H1 (cell line): ENCODE measurements around the gene GTF2F2. TPM values are rescaled to one million over a fixed set of nuclear protein-coding genes. Genes with fewer than 3 reads are reported as not detected.
A peak's percentile ranks its signal among the peaks of the same experiment; 100 is the strongest.

Source experiments
- CTCF ChIA-PET: fragments of 300-600 bp; sonication (Branson Sonifier 250); formaldehyde crosslinking; loops from one replicate; lab custom pipeline; 2021; ENCODE audit not compliant: partially characterized antibody; lab: Charles Lee
- POLR2A ChIA-PET: fragments of 300-600 bp; sonication (Branson Sonifier 250); formaldehyde crosslinking; loops from one replicate; lab custom pipeline; 2021; ENCODE audit warnings: inconsistent platforms; ENCODE audit not compliant: partially characterized antibody; lab: Charles Lee
- DNase-seq, 2 experiments: peaks; one replicate each; pipeline versions ENCODE4 v3.0.0 to v3.0.0-alpha.2; 2010 to 2022; ENCODE audit warnings: low spot score in 2 of 2, low read depth in 1 of 2, mixed read lengths in 1 of 2
- FAIRE-seq: peaks from 2 replicates; lab custom pipeline; 2011; peaks lifted over from hg19 to GRCh38; lab: Jason Lieb, UNC
- H2AFZ ChIP-seq: 2 replicates; pipeline ENCODE4 v1.8.1; 2012; ENCODE audit warnings: low read length, inconsistent platforms
- H2AK5ac ChIP-seq: 2 replicates; pipeline ENCODE4 v1.6.1; 2013; ENCODE audit warnings: low read depth, low read length
- H2BK120ac ChIP-seq: replicated peaks from 2 replicates; pipeline ENCODE3; 2013; ENCODE audit warnings: low read depth, low read length, inconsistent platforms
- H2BK12ac ChIP-seq: 2 replicates; pipeline ENCODE4 v1.6.1; 2013; ENCODE audit warnings: low read depth, low read length
- H2BK15ac ChIP-seq: 2 replicates; pipeline ENCODE4 v1.6.1; 2013; ENCODE audit warnings: low read length
- H2BK20ac ChIP-seq: 2 replicates; pipeline ENCODE4 v1.6.1; 2013; ENCODE audit warnings: low read length
- H2BK5ac ChIP-seq: 2 replicates; pipeline ENCODE4 v1.6.1; 2013; ENCODE audit warnings: low read depth, low read length
- H3K14ac ChIP-seq: 2 replicates; pipeline ENCODE4 v1.6.1; 2013; ENCODE audit warnings: inconsistent platforms; ENCODE audit not compliant: insufficient read length
- H3K18ac ChIP-seq: 2 replicates; pipeline ENCODE4 v1.6.1; 2013; ENCODE audit warnings: low read length; ENCODE audit errors: extremely low read depth
- H3K23ac ChIP-seq: 2 replicates; pipeline ENCODE4 v1.6.1; 2013; ENCODE audit warnings: inconsistent platforms; ENCODE audit not compliant: insufficient read length
- H3K23me2 ChIP-seq: 2 replicates; pipeline ENCODE4 v1.6.1; 2013; ENCODE audit warnings: low read depth, low read length
- H3K27ac ChIP-seq: 2 replicates; pipeline ENCODE4 v1.6.1; 2011; ENCODE audit warnings: low read depth, low read length, inconsistent platforms
- H3K27me3 ChIP-seq, 4 experiments: replicated peaks in 1 of 4; 1 replicate in 1 of 4; 2 replicates in 3 of 4; pipeline versions ENCODE4 v1.6.1 to v1.8.1; 2011 to 2013; ENCODE audit warnings: low read length in 3 of 4, mild to moderate bottlenecking in 3 of 4, inconsistent platforms in 2 of 4, mixed read lengths in 2 of 4, moderate library complexity in 1 of 4; ENCODE audit not compliant: control insufficient read depth in 3 of 4, insufficient read depth in 3 of 4; ENCODE audit errors: extremely low read depth in 1 of 4
- H3K36me3 ChIP-seq, 4 experiments: 2 replicates each; pipeline versions ENCODE4 v1.6.1 to v1.8.1; 2011 to 2013; ENCODE audit warnings: mild to moderate bottlenecking in 4 of 4, low read length in 3 of 4, moderate library complexity in 2 of 4, control low read depth in 1 of 4, inconsistent platforms in 1 of 4; ENCODE audit not compliant: insufficient read depth in 4 of 4, control insufficient read depth in 2 of 4
- H3K4ac ChIP-seq: replicated peaks from 2 replicates; pipeline ENCODE3; 2013; ENCODE audit warnings: low read length, low read depth, mixed read lengths, inconsistent platforms; ENCODE audit not compliant: insufficient read length
- H3K4me1 ChIP-seq, 4 experiments: replicated peaks in 1 of 4; 1 replicate in 1 of 4; 2 replicates in 3 of 4; pipeline versions ENCODE4 v1.6.1 to v1.8.1; 2011 to 2013; ENCODE audit warnings: low read length in 3 of 4, inconsistent platforms in 2 of 4, mixed read lengths in 1 of 4; ENCODE audit not compliant: insufficient read depth in 4 of 4, control insufficient read depth in 3 of 4
- H3K4me2 ChIP-seq, 2 experiments: 2 replicates each; pipeline versions ENCODE4 v1.6.1 to v1.8.1; 2011 to 2013; ENCODE audit warnings: low read depth in 2 of 2, low read length in 2 of 2, control low read depth in 1 of 2, inconsistent platforms in 1 of 2, mild to moderate bottlenecking in 1 of 2; ENCODE audit not compliant: insufficient read depth in 1 of 2
- H3K4me3 ChIP-seq, 4 experiments: fragments of 200-600, 300-600 bp in 1 of 4; sonication (generic), shearing (Covaris generic), sonication (Bioruptor Twin) in 1 of 4; 2 replicates each; pipeline versions ENCODE4 v1.5.1 to v1.8.1; 2011 to 2016; ENCODE audit warnings: low read length in 4 of 4, low read depth in 3 of 4, control low read depth in 2 of 4, inconsistent platforms in 2 of 4, mild to moderate bottlenecking in 2 of 4, mixed read lengths in 1 of 4, moderate library complexity in 1 of 4; ENCODE audit not compliant: insufficient read depth in 2 of 4; ENCODE audit errors: extremely low read depth in 1 of 4
- H3K56ac ChIP-seq: replicated peaks from 2 replicates; pipeline ENCODE3; 2013; ENCODE audit warnings: low read depth, mild to moderate bottlenecking, mixed read lengths, low read length, inconsistent platforms; ENCODE audit not compliant: insufficient read length
- H3K79me1 ChIP-seq: 2 replicates; pipeline ENCODE4 v1.6.1; 2013; ENCODE audit warnings: low read depth, low read length, control low read depth
- H3K79me2 ChIP-seq, 2 experiments: 2 replicates each; pipeline versions ENCODE4 v1.6.1 to v1.8.1; 2012 to 2013; ENCODE audit warnings: low read length in 2 of 2, mild to moderate bottlenecking in 2 of 2, inconsistent platforms in 1 of 2; ENCODE audit not compliant: insufficient read depth in 2 of 2, control insufficient read depth in 1 of 2
- H3K9ac ChIP-seq, 4 experiments: replicated peaks in 1 of 4; 1 replicate in 1 of 4; 2 replicates in 3 of 4; pipeline versions ENCODE4 v1.6.1 to v1.8.1; 2011 to 2013; ENCODE audit warnings: low read depth in 3 of 4, low read length in 3 of 4, control low read depth in 2 of 4, mild to moderate bottlenecking in 2 of 4, moderate library complexity in 2 of 4, inconsistent platforms in 1 of 4; ENCODE audit errors: extremely low read depth in 1 of 4
- H3K9me3 ChIP-seq, 2 experiments: 2 replicates each; pipeline versions ENCODE4 v1.6.1 to v1.8.1; 2012 to 2013; ENCODE audit warnings: mild to moderate bottlenecking in 2 of 2, moderate library complexity in 2 of 2, control low read depth in 1 of 2, inconsistent platforms in 1 of 2, low read depth in 1 of 2, low read length in 1 of 2, mixed read lengths in 1 of 2; ENCODE audit not compliant: insufficient read depth in 2 of 2
- H4K20me1 ChIP-seq, 2 experiments: replicated peaks in 1 of 2; 2 replicates each; pipeline versions ENCODE3 to v1.8.1; 2011 to 2013; ENCODE audit warnings: inconsistent platforms in 2 of 2, low read length in 2 of 2, mild to moderate bottlenecking in 1 of 2; ENCODE audit not compliant: insufficient read depth in 2 of 2, control insufficient read depth in 1 of 2
- H4K5ac ChIP-seq: 2 replicates; pipeline ENCODE4 v1.6.1; 2013; ENCODE audit warnings: low read length, low read depth, mixed read lengths, inconsistent platforms; ENCODE audit not compliant: insufficient read length
- H4K8ac ChIP-seq: 2 replicates; pipeline ENCODE4 v1.8.0; 2013; ENCODE audit warnings: mild to moderate bottlenecking, moderate library complexity, low read length, inconsistent platforms; ENCODE audit not compliant: insufficient read depth; ENCODE audit errors: extremely low read depth
- H4K91ac ChIP-seq: replicated peaks from 2 replicates; pipeline ENCODE3; 2013; ENCODE audit warnings: low read length, mixed read lengths, inconsistent platforms; ENCODE audit not compliant: insufficient read length
- BACH1 ChIP-seq: IDR thresholded peaks from 2 replicates; pipeline ENCODE4 v1.6.1; 2012; ENCODE audit warnings: low read length, improper control_type of control experiment
- RAD21 ChIP-seq, 2 experiments: IDR thresholded peaks in 1 of 2; conservative IDR thresholded peaks in 1 of 2; 2 replicates each; pipeline ENCODE4 v1.6.1; 2011; ENCODE audit warnings: low read depth in 2 of 2, low read length in 2 of 2, improper control_type of control experiment in 1 of 2, inconsistent platforms in 1 of 2, mild to moderate bottlenecking in 1 of 2, moderate library complexity in 1 of 2
- SP2 ChIP-seq: IDR thresholded peaks from 2 replicates; pipeline ENCODE4 v1.6.1; 2012; ENCODE audit warnings: mild to moderate bottlenecking, low read length, inconsistent platforms
- WGBS, 2 experiments: shearing (Covaris generic) in 1 of 2; methylation state at CpG; one replicate each; pipeline versions ENCODE4 v1.1.6 to v1.1.7; 2013 to 2015; ENCODE audit warnings: low lambda C conversion rate in 2 of 2, mixed read lengths in 2 of 2, inconsistent platforms in 1 of 2, low coverage in 1 of 2, missing lambda C conversion rate in 1 of 2; ENCODE audit not compliant: insufficient replicate concordance in 2 of 2, insufficient coverage in 1 of 2, insufficient read length in 1 of 2; ENCODE audit errors: extremely low coverage in 1 of 2, missing lambda C conversion rate in 1 of 2; 5-methylcytosine and 5-hydroxymethylcytosine counted together
- polyA plus RNA-seq, 7 experiments: library from polyadenylated mRNA; depleted of rRNA in 3 of 7; stranded (reverse) in 5 of 7; unstranded in 2 of 7; fragments of >200 nt in 5 of 7; fragments of 200-250 nt in 2 of 7; gene quantifications; 1 replicate in 5 of 7; 2 replicates in 1 of 7; 4 replicates in 1 of 7; pipeline versions ENCODE4 v1.2.1 to v1.2.3, GENCODE V29; 2011 to 2013; ENCODE audit warnings: missing spikeins in 2 of 7, mixed read lengths in 2 of 7
- total RNA-seq: library from RNA; stranded (reverse); fragmentation: NEBNext Ultra II Directional; extraction: Animal tissue kit (Norgen Biotek cat#: 25700); gene quantifications from 2 replicates; pipeline ENCODE4 v1.2.1, GENCODE V29; 2021
- TF ChIP-seq, protein P1 (sequence below), 3 experiments: IDR thresholded peaks; 1 replicate in 2 of 3; 2 replicates in 1 of 3; pipeline versions ENCODE4 v1.5.1 to v1.6.1; 2011; ENCODE audit warnings: low read length in 3 of 3, mild to moderate bottlenecking in 3 of 3, inconsistent platforms in 2 of 3, low read depth in 1 of 3, moderate library complexity in 1 of 3; ENCODE audit not compliant: insufficient read depth in 1 of 3; ENCODE audit errors: control extremely low read depth in 1 of 3

The GTF2F2 gene
- total and polyA plus RNA-seq, 2 of the 8 experiments (the other 6 are each of a cell fraction or from before 2014, with no cell fraction given) = 10.8 to 31.1 TPM

DNA sequence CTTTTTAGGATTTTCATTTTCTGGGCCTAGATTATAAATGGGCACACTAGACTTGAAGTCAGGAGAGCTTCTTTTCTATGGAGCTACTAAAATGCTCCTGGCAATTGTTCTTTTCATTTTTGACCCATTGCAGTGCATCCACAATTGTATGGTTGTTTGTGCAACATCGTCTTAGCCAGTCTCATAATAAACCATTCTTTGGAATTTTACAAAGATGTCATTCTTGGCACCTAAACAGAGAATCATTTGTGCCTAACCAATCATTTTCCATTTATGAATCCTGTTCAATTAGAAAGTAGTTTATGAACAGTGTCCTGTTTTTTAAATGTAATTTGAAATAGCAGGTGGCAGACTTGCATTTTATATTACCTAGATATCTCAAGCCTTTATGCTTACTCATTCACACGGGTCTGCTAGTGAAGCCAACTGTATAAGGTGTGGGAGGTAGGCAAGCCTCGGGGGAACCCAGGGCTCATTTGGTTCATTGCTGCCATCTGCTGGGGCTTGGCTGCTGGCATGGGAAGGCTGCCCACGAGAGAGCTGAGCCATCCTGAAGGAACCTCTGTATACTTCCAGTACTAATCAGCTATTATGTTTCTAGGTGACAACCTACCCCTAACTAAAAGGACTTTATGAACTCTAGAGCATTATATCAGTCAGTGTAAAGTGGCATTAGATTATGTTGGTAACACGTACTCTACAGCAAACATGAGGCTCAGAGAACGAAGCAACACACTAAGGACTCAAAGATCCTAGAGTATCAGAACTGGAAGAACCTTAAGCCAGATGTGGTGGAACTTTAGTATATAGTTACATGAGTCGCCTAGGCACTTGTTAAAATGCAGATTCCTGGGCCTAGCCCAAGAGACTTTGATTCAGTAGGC is 160.7 kb downstream of the GTF2F2 start:
- H3K27ac ChIP-seq = no peak overlapping the region
- no peak overlapping the region for H3K23ac ChIP-seq
- no peak overlapping the region for H3K14ac ChIP-seq
- no peak overlapping the region for H2AFZ ChIP-seq
- H2BK20ac ChIP-seq = no peak overlapping the region
- H3K79me2 ChIP-seq = no peaks in the 10 kb centered on the region
- no peak overlapping the region for H2BK120ac ChIP-seq
- H3K56ac ChIP-seq = no peak overlapping the region
- H4K20me1 ChIP-seq = no peaks in the 10 kb centered on the region
- no peaks in the 10 kb centered on the region for H3K27me3 ChIP-seq
- WGBS, 2 experiments = 80% methylated on average over 7 of the region's 7 CpGs; no CpG with 5 or more reads in 1 of the 2 experiments
- no peaks in the 10 kb centered on the region for H3K23me2 ChIP-seq
- DNase-seq (peak; percentile 27 to 72), FAIRE-seq (peak; percentile 78)
- H4K5ac ChIP-seq = no peak overlapping the region
- H3K9ac ChIP-seq = no peak overlapping the region
- H2AK5ac ChIP-seq = no peak overlapping the region
- H3K36me3 ChIP-seq = no peaks in the 10 kb centered on the region; a peak in 1 of 8 replicates
- H3K4me3 ChIP-seq = no peak overlapping the region
- no peak overlapping the region for H3K18ac ChIP-seq
- ChIA-PET CTCF (interaction anchor here (0.6 to 6.5 kb wide), 40 partner anchors 9 to 373 kb away, joined by 3 to 87 read pairs (median 4); partner anchors contain the start of genes GTF2F2 and KCTD4), POLR2A (interaction anchor here (1.4 to 1.8 kb wide), 2 partner anchors 19 to 60 kb away, joined by 3 to 6 read pairs; partner anchors contain the start of gene TPT1)
- H4K91ac ChIP-seq = no peak overlapping the region
- H3K9me3 ChIP-seq = no peaks in the 10 kb centered on the region
- H3K4me1 ChIP-seq = no peaks in the 10 kb centered on the region
- H3K79me1 ChIP-seq = no peaks in the 10 kb centered on the region
- H3K4ac ChIP-seq = no peak overlapping the region
- H2BK5ac ChIP-seq = no peak overlapping the region
- H3K4me2 ChIP-seq = no peak overlapping the region
- H4K8ac ChIP-seq = no peak overlapping the region
- TF ChIP-seq RAD21 (IDR thresholded peaks at IDR 0.05 in 1 of 2, conservative IDR thresholded peaks at IDR 0.05 in 1 of 2; ENCODE audit: low read depth in 2 of 2, low read length in 2 of 2) (peak; percentile 92 to 94), SP2 (no peak), BACH1 (peak; percentile 34; the same call in 1 of the 2 replicates)
- TF ChIP-seq, protein P1, sequence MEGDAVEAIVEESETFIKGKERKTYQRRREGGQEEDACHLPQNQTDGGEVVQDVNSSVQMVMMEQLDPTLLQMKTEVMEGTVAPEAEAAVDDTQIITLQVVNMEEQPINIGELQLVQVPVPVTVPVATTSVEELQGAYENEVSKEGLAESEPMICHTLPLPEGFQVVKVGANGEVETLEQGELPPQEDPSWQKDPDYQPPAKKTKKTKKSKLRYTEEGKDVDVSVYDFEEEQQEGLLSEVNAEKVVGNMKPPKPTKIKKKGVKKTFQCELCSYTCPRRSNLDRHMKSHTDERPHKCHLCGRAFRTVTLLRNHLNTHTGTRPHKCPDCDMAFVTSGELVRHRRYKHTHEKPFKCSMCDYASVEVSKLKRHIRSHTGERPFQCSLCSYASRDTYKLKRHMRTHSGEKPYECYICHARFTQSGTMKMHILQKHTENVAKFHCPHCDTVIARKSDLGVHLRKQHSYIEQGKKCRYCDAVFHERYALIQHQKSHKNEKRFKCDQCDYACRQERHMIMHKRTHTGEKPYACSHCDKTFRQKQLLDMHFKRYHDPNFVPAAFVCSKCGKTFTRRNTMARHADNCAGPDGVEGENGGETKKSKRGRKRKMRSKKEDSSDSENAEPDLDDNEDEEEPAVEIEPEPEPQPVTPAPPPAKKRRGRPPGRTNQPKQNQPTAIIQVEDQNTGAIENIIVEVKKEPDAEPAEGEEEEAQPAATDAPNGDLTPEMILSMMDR (IDR thresholded peaks at IDR 0.05; ENCODE audit: control extremely low read depth in 1 of 3, insufficient read depth in 1 of 3, low read depth in 1 of 3, low read length in 3 of 3) = peak; percentile 78 to 86 (median 79)
- H2BK15ac ChIP-seq = no peak overlapping the region
- H2BK12ac ChIP-seq = no peak overlapping the region
